Choroid plexus epithelial cell (primary cell): ENCODE measurements around the gene CLIP2.
A peak's percentile ranks its signal among the peaks of the same experiment; 100 is the strongest.

Source experiments
- DNase-seq: peaks from one replicate; pipeline ENCODE4 v3.0.0-alpha.2; 2010; ENCODE audit warnings: low read depth
- H3K4me3 ChIP-seq: 2 replicates; pipeline ENCODE4 v1.5.1; 2011; ENCODE audit warnings: low read depth, mild to moderate bottlenecking, control low read depth, low read length, moderate library complexity
- TF ChIP-seq, protein P1 (sequence below): conservative IDR thresholded peaks from 2 replicates; pipeline ENCODE4 v1.5.1; 2011; ENCODE audit warnings: low read depth, mild to moderate bottlenecking, control low read depth, inconsistent platforms, low read length, moderate library complexity

CLIP2 gene

DNA sequence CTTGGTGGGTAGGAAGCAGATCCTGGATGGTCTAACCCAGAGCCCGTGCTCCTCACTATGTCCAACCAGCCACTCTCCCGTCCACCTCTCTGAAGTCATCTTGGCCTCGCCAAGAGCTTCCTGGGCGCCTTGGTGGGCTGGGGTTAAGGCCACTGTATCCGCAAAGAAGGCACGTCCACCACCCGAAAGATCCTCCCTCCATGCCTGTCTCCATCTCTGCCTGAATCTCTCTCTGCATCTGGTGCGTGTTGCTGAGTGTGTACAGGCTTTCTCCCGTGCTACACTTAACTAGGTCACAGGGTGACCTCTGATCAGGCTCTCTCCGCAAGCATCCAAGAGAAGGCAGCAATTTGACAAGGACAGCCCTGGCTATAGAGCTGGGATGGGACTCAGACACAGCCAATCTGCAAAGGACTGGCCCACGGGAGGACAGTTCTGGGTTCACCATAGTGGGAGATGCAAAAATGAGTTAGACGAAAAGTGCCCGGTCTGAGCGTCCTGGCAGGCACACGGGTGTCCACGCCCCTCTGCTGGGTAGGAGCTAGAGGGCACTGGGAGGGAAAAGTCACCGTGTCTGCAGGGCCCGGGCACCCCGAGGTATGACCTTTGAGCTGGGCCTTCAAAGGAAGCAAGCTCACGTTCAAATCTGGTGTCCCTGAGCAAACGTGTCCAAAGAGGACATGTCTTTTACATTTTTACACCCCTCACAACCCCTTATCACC is 25.6 kb upstream of the CLIP2 start:
- TF ChIP-seq, protein P1, sequence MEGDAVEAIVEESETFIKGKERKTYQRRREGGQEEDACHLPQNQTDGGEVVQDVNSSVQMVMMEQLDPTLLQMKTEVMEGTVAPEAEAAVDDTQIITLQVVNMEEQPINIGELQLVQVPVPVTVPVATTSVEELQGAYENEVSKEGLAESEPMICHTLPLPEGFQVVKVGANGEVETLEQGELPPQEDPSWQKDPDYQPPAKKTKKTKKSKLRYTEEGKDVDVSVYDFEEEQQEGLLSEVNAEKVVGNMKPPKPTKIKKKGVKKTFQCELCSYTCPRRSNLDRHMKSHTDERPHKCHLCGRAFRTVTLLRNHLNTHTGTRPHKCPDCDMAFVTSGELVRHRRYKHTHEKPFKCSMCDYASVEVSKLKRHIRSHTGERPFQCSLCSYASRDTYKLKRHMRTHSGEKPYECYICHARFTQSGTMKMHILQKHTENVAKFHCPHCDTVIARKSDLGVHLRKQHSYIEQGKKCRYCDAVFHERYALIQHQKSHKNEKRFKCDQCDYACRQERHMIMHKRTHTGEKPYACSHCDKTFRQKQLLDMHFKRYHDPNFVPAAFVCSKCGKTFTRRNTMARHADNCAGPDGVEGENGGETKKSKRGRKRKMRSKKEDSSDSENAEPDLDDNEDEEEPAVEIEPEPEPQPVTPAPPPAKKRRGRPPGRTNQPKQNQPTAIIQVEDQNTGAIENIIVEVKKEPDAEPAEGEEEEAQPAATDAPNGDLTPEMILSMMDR, result no peak
- no peak for DNase-seq

DNA sequence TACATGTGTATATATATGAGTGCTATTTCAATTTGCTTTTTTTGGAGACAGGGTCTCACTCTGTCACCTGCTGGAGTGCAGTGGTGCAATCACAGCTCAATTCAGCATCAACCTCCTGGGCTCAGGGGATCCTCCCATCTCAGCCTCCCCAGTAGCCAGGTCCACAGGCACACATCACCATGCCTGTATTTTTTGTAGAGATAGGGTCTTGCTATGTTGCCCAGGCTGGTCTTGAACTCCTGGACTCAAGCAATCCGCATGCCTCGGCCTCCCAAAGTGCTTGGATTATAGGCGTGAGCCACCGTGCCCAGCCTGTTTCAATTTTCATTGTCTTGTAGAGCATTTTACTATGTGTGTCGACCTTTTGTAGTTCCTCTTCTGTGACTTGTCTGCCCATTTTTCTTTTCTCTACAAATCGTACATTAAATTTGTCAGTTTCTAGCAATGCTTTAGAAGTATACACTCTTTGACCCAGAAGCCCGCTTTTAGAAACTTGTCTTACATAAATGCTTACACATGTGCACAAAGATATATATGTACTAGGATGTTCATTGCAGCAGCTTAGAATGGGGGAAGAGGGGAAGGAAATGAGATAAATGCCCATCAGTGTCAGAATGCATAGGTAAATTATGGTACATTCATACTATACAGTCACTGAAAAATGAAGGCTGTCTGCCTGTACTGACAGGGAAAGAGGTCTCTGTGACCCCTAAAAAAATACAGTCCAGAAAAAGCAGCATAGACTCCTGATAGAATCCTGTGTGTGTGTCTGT is 22.8 kb upstream of the CLIP2 start:
- TF ChIP-seq, protein P1, result no peak
- no peak overlapping the region for H3K4me3 ChIP-seq
- DNase-seq, result no peak

More for the DNA sequence above, 25.6 kb upstream of the CLIP2 start:
- no peak overlapping the region for H3K4me3 ChIP-seq

DNA sequence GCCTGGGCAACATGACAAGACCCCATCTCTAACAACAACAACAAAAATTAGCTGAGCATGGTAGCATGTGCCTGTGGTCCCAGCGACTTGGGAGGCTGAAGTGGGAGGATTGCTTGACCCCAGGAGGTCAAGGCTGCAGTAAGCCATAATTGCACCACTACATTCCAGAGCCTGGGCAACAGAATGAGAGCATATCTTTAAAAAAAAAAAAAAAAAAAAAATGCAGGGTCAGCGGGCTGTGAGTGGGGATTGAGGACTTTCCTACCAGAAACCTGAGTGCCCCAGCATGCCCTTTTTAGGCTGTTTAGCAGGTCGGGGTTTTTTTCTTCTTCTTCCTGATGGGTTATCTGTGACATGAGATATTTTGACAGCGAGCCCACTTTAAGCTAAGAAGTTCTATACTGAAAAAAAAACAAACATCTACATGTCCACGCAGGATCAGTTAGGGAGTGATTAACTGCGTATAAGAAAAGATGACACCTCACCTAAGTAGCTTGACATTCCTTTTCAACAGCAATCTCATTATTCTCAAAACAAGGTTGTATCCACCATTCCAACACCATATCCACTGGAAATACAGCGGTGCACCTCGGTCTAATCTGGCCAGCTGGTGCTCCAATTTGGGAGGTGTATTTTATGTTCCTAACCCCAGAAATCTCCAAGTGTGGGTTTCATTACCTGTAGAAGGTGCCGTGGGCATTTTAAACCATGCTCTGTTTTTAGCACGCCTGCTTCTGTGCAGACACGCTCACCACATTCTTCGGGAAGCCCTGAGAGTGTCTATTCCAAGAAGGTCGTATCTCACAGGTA is 21.2 kb upstream of the CLIP2 start:
- DNase-seq, result peak; percentile 44
- H3K4me3 ChIP-seq, result no peak overlapping the region
- TF ChIP-seq, protein P1, result no peak

DNA sequence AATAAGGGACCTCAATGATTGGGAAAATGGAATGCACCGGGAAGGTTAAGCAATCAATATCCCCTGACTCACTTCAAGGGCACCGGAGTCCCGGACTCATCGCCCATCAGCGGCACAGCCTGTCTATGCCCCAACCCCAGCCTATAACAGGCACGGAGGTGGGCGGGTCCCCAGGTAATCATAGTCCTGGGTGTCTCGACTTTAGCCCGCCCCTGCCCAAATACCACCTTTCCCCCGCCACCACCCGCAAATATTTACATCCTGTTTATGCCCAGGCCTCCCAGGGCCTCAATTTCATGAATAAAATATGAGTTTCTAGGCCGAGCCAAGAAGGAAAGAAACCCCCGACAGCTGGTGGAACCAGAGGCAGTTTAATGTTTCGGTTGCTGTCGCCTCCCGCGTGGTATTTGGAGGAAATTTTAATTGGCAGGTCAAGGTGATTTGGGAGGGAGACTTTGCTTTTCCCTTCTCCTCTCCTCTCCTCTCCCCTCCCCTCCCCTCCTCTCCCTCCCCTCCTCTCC is 19.4 kb upstream of the CLIP2 start:
- TF ChIP-seq, protein P1, result no peak
- H3K4me3 ChIP-seq, result peak overlapping the region; percentile 57
- DNase-seq, result peak; percentile 82

DNA sequence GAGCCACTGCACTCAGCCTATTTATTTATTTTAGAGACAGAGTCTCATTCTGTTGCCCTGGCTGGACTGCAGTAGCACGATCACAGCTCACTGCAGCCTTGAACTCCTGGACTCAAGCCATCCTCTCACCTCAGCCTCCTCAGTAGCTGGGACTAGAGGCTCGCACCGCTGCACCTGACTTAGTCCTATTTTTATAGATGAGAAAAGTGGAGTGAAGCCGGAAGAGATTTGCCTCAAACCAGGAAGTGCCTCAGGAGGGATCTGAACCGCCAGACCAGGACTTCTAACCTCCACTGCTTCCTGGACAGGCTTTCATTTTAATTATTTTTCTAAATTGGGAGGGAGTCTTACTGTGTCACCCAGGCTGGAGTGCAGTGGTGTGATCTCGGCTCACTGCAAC is 17.5 kb upstream of the CLIP2 start:
- no peak for DNase-seq
- H3K4me3 ChIP-seq, result no peak overlapping the region
- TF ChIP-seq, protein P1, result no peak

DNA sequence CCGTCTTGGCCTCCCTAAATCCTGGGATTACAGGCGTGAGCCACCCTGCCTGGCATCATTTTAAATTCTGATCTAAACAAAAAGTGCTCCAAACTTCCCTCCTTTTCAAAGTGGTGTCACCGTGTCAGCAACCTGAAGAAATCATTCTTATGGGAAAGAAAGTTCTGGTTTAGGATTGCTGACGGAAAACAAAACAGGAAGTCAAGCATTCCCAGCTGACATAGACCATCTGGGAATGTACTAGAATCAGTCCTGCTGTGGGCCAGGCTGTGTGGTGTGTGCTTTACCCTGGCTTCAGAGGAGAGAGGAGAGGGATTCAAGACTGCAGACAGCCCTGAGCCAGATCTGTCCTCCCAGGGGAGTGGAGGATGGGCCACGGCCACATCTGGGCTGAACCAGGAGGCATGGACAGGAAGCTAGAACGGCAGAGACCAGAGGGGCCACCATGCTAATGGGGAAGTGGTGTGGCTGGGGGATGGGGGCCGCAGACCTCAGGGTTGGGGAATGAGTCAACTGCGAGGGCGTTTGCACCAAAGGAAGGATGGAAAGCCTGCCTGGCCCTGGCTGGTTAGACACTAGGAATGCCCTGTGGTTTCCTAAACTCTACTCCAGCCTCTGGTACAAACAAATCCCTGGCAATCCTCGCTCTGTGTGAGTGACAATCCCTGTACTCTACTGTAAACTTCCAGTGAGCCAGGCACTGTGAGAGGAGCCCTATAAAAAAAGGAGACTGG is 16.7 kb upstream of the CLIP2 start:
- TF ChIP-seq, protein P1, result no peak
- peak; percentile 93 for DNase-seq
- H3K4me3 ChIP-seq, result no peak overlapping the region
